GM19023 (cell line): ENCODE data around the gene THOC5.

Experiments used
- ATAC-seq: cut with Tn5 transposase; IDR thresholded peaks from one replicate; pipeline ENCODE4 v1.9.1; 2021; ENCODE audit warnings: mild to moderate bottlenecking, moderate library complexity; ENCODE audit not compliant: unreplicated experiment

THOC5 gene

GRCh38 chr22:29478326-29479276 lies 75.0 kb downstream of the THOC5 start:
- ATAC-seq, result no peak

GRCh38 chr22:29477723-29478318 lies 75.7 kb downstream of the THOC5 start:
- ATAC-seq, result no peak

- no peak for ATAC-seq
These were observed 77.4 kb downstream of the THOC5 start for GRCh38 chr22:29476116-29476515.

- ATAC-seq, result peak; percentile 52
These were observed 78.0 kb downstream of the THOC5 start for GRCh38 chr22:29475550-29475949.

- no peak for ATAC-seq
These were observed 80.6 kb downstream of the THOC5 start for GRCh38 chr22:29473001-29473400.

GRCh38 chr22:29470159-29470855 lies 83.2 kb downstream of the THOC5 start:
- ATAC-seq, result no peak

GRCh38 chr22:29469755-29470154 lies 83.8 kb downstream of the THOC5 start:
- no peak for ATAC-seq

GRCh38 chr22:29464581-29464980 lies 89.0 kb downstream of the THOC5 start:
- no peak for ATAC-seq

- ATAC-seq, result no peak
These were observed 89.9 kb downstream of the THOC5 start for GRCh38 chr22:29463629-29464028.

- no peak for ATAC-seq
These were observed 92.3 kb downstream of the THOC5 start for GRCh38 chr22:29461263-29461662.

- ATAC-seq, result no peak
These were observed 93.8 kb downstream of the THOC5 start for GRCh38 chr22:29459773-29460172.

- no peak for ATAC-seq
These were observed 95.0 kb downstream of the THOC5 start for GRCh38 chr22:29458551-29458950.

- no peak for ATAC-seq
These were observed 95.8 kb downstream of the THOC5 start for GRCh38 chr22:29457730-29458129.

GRCh38 chr22:29456211-29456671 lies 97.3 kb downstream of the THOC5 start:
- no peak for ATAC-seq
